UCSD-AML1 (cell line): Measurements from ENCODE around the gene KCND2.

Experiments
- DNase-seq: peaks from one replicate; lab custom pipeline; 2025; ENCODE audit not compliant: unreplicated experiment; lab: John Stamatoyannopoulos, UW

KCND2 gene

DNA sequence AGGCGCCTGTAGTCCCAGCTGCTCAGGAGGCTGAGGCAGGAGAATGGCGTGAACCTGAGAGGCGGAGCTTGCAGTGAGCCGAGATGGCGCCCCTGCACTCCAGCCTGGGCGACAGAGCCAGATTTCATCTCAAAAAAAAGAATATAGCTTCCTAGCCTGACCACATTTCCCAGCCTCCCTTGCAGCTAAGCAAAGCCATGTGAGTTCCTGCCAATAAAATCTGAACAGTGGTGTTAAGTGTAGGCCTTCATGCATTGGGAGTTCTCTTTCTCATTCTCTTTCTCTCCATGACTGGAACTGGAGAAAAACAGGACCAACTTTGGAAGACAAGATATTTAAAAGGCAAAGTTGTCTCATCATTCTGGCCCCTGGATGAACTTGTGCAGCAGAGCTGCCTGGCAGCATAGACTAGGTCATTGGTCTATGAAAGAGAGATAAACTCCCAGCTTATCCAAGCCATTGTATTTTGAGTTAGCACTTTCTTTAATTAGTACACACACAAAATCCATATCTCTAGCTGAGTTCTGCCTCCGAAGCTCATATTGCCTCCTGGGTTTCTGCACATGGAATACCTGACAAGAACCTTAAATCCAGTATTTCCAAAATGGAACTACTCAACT lies 524.2 kb downstream of the KCND2 start:
- no peak for DNase-seq

GRCh38 chr7:120799147-120799546 lies 526.2 kb downstream of the KCND2 start:
- DNase-seq = no peak
